Ammon's horn (tissue), 1 donor: Measurements from ENCODE around the gene APOB.

Experiments used
- DNase-seq: peaks from one replicate; pipeline ENCODE4 v3.0.0-alpha.2; 2016; ENCODE audit warnings: low spot score

The APOB gene

DNA sequence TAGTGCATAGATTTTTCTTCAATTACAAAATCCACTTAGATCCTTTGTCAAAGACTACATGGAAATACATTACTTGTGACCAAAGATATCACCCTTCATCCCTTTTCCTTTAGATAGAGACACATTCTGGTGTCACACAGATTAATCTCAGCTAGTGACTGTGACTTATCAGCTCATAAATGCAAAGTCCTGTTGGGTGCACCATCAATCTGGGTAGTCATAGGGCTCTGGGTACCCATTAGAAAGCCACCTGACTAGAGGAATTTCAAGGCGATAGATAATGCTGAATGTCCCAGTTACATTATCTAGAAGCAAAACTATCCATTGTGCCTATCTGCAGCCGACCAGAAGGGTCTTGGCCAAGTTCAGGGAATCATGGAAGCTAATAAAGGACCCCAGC lies 2.6 kb upstream of the APOB start:
- no peak for DNase-seq

DNA sequence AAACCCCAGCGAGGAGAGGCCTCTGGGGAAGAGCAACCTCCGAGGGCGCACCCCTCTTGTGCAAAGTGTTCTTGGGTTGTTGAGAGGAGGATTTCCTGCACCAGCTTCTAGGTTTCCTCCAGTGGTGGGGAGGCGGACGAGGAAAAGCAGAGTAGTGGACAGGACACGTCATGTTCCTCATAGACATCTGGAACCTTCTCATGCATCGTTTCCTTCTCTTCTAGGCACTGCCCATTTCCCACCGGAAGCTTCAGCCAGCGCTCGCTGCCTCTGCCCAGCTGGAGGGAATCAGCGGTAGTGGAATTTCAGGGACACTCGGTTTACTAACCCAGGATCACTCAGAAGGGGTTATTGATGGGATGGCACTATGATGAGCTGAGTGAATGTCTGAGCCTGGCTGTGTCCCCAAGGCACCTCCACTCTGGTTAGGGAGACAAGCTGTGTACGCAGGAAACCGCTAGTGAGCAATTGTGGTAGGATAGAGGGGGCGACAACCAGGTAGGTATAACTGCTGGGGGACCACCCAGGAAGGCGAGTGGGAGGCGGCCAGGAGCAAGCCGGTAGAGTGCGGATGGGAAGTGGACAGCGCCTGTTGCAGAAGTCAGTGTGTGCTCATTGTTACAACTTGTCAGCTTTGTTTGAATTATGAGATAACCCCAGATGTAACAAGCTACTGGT lies 960 bp upstream of the APOB start:
- no peak for DNase-seq

DNA sequence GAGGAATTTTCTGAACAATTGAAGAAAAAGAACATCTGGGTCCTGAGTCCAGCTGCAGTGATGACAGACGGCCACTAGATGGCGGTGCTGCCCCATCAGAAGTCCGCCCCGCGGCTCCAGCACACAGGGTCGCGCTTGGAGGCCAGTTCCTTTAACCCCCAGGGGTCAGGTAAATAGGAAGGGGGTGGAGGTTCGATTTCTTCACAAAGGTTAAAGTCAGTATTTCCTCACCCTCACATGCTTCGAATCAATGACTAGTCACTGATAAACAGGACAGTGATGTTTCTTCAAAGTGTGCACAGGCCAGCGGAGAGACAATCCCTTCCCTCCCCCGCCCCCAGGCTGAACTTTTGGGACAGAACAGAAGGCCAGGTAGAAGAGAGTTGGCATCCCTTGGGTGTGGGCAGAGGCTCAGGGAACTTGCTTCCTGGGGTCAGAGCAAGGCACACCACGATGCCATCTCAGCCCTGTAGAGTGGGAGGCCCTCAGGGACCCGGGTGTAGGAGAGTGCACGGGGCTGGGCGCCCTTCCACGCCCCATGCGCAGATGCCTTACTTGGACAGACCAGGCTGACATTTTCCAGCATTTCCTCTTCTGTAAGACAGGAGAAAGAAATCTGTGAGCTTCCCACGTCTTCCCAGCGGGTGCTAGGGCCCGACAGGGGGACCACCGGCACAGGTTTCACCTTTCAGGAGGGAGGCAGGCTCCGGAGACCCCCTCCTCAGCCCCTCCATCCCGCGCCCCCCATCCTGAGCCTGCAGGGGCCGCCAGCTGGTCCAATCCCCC lies 722 bp downstream of the APOB start:
- peak; percentile 82 for DNase-seq

DNA sequence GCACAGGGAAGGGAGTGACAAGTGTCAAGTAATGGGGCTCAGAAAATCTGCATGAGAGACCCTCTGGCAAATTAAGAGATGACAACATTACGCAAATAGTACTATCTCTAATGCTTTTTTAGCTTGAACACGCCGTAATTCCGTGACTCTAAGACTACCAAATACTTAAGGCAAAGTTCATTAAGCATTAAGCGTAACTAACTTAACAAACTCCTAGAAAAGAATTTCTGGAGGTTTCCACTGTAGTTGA lies 1.2 kb downstream of the APOB start:
- DNase-seq = no peak

DNA sequence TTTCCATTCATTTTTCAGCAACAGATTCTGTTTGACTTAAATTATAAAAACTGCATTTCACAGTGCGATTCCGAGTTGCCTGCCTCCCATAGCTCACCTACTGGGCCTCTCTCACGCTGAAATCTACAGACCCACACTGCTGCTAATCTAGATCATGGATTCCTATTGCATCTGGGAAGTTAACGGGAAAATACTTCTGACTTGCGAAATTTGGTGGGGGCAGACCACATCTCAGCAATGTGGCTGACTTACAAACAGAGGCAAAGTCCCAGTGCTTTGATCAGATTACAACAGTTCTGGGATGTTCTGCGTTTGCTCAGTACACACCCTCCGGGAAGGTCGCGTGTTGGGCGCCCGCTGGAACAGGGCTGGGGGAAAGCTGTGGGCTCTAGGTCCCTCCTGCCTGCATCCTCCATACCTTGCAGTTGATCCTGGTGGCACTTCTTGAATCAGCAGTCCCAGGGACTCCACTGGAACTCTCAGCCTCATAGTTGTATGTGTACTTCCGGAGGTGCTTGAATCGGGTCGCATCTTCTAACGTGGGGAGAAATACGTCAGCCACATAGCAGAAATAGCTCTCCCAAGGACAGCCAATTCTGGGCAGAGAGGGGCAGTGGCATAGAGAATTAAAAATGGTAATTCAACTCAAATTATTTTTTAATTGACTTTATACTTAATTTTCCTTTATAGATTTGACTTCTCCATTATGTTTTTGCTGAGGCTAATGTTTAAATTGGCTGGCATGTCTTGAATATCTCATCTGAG lies 1.7 kb downstream of the APOB start:
- DNase-seq = no peak

DNA sequence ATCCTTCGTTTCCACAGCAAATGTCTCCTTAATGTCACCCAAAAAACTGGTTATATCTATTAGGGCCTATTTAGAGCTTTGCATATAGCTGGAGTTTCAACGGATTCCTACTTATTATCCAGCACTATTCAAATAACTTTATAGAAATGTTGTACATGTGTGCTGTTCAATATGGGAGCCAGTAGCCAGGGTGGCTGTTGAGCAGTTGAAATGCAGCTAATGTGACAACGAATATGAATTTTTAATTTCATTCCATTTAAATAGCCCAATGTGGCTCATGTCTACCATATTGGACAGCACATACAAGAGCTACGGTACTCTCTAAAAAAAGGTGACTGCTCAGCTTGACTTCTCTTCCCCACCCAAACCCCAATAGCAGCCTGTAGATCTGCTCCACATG lies 2.4 kb downstream of the APOB start:
- DNase-seq = no peak

DNA sequence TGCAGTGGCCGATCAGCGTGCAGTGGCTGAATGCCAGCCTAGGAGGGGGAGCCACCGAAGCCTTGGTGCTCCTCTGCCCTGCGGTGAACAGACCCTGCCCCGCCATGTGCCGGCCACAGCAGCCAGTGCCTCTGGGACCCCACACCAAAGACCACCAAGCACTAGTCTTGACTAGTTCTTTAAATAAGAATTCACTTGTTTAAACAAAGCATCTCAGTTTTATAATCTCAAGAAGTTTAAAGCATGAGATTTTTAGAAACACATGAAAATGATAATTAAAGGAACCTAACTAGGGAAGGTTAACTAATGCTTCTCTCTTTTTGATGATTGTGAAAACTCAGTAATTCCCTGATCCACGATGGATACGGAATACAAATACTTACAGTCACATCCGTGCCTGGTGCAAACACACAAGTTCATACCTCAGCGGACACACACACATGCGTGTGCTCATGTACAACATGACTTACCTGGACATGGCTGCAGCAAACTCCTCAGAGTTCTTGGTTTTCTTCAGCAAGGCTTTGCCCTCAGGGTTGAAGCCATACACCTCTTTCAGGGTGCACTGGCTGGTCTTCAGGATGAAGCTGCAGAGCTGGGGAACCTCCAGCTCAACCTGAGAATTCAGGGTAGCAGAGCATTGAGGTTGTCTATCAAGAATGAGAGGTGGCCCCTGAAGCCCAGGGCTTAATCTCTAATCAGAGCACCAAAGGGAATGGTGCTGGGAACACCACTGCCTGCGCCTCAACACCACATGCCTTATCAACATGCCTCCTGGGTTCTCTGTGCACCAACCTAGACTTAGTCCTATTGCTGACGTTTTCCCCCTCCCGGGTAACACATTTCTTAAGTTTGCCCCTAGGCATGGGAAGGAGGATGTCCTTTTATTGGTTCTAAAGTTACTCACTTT lies 3.1 kb downstream of the APOB start:
- no peak for DNase-seq

DNA sequence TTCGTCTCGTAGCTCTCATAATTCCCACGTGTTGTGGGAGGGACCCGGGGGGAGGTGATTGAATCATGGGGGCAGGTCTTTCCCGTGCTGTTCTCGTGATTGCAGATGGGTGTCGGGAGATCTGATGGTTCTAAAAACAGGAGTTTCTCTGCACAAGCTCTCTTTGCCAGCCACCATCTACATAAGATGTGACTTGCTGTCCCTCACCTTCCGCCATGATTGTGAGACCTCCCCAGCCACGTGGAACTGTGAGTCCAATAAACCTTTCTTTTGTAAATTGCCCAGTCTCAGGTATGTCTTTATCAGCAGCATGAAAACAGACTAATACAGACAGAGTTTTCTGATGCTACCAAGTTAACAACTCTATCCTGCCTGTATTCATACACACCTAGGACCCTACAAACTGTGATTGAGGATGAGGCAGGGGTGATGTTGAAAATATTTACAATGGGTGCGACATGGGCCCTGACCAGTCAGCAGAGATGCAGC lies 3.9 kb downstream of the APOB start:
- DNase-seq = no peak

DNA sequence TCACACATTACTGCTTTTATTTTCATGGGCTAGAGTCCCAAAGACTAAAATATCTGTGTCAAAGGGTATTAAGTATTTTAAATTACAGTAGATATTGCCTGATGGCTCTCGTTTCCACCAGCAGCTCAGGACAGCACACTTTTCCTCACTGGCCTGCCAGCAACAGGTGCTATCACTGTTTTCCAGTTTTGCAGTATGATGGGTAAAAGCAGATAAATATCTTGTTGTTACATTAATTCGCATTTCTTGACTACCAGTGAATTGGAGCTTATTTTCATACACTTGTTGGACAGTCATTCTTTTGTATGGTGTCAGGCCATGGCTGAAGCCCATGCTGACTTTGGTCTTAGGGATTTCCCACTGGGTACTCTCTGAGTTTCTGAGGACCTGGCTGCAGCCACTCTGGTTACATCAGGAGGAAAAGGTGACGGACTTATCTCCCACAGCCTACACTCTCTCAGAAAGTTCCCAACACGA lies 4.8 kb downstream of the APOB start:
- no peak for DNase-seq

DNA sequence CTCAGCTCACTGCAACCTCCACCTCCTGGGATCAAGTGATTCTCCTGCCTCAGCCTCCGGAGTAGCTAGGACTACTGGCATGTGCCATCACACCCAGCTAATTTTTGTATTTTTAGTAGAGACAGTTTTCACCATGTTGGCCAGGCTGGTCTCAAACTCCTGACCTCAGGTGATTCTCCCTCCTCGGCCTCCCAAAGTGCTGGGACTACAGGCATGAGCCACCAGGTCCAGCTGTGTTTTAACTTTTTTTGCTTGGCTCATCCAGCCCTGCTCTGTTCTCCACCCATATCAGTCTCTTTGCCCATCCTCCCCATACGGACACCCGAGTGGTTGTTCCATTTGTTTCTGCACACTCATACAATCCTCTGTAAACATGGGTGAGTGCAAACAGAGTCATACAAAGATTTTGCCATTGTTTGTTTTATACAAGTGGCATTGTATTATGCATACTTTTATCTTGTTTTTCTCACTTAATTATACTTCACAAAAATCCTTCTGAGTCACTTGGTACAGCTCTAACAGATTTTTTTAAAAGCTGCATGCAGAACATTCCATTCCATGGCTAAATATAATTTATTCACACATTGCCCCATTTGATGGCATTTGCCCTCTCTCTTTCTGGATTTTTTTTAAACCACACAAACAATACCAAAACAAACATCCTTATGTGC lies 5.3 kb downstream of the APOB start:
- no peak for DNase-seq

DNA sequence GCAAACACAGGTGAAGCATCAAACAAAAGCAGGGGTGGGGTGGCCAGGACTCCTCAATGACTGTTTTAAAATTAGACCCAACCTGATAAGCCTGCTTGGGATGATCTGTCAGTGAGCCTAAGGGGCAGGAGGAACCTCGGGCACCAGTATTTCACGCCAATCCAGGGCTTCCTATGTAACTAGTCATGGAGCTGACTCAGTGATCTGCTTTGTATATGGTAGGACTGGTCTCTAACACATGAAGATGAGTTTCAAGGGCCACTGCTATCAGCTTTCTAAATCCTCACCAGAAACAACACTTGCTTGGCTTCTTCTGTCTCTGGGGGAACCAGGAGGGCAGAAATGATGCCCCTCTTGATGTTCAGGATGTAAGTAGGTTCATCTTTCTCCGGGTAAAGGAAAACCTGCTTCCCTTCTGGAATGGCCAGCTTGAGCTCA lies 6.2 kb downstream of the APOB start:
- no peak for DNase-seq

DNA sequence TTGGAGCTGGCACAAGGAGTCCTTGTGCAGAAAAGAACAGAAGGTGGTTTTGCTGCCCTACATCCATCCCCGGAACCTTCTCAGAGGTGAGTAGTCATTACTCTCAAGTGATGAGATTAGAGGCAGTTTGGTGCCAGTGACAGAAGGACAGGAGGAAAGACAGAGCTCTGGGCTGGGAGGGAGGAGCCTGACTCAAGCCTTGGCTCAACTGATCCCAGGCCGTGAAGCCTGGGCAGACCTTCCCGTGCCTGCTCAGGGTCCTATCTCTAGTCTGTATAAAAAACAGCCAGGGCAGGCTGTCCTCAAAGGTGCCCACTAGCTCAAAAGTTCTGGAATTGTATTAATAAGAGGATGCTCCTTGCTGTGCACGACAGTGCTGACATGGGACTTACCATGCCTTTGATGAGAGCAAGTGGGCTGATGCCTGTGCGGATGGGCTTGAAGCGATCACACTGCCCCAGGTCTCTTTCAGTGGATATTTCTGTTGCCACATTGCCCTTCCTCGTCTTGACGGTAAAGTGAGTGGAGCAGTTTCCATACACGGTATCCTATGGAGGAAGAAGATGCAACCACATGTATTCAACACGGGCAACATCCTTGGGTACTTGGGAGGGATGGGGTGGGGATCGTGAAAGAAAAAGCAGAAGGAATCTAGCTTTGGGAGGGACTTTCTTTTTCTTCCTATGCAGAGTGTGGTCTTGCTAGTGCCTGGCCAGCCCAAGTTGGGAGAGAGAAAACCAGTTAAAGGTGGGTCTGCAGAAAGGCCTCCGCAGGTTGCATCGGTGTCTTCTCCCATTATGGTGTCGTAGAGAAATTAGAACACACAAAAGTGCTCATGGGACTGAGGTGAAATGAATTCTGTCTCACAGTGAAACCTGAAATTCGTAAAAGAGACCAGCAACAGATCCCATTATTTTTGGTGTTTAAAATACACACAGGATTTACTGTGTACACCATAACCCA lies 6.9 kb downstream of the APOB start:
- no peak for DNase-seq

DNA sequence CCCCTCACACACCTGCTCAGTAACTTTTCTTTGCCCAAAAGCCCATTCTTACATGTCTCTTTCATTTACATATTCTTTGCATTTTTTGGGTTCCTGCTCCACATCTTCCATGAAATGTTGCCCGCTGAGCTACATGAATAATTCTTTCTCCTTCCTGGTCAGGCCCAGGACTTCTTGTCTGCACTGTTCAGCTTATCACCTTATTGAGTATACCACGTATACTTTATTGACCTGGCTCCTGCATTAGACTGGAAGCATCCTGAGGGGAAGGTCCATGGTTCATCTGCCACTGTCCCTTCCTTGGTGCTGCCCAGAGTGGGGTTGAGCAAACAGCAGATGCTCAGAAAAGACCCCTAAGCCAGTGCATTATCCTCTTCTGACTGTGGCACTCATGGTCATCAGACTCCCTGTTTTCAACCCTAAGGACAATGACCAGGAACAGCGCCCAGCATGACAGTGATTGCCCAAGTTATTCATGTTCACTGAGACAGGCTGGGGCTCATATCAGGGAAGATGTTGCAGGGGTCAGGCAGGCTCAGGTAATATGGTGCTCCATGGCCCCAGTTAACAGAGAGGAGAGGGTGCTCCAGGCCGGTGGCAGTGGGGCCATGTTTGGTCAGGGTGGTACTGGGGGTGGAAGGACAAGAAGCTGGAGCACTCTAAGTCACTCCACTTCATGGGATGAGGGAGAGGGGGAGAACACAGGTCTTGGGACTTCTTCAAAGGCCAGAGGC lies 7.7 kb downstream of the APOB start:
- DNase-seq = no peak

DNA sequence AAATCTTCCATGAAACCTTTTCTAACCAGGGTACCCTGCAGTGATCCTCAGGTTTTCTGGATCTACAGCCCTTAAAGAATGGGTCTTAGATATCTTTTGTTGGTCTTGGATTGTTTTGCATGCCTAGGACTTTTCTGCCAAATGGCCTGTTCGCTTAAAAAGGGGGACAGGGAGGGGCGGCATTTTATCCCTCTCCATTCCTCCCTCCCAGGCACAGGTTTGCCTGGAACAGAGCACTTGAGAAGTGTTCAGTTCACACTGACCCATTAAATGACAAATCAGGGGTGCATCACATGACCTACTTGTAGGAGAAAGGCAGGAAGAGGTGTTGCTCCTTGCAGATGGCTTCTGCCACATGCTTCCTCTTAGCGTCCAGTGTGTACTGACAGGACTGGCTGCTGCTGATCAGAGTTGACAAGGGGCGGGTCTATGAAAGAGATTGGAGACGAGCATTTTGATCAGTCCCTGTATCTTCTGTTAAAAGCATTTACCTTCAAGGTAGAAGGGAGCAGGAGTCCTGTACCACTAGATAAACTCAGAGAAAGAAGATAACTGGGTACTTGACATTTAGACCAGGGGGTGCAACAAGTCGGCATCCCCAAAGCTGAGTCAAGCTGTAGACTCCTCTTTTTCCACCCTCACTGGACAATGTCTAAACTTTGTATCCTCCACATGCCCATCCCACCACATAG lies 8.4 kb downstream of the APOB start:
- no peak for DNase-seq

DNA sequence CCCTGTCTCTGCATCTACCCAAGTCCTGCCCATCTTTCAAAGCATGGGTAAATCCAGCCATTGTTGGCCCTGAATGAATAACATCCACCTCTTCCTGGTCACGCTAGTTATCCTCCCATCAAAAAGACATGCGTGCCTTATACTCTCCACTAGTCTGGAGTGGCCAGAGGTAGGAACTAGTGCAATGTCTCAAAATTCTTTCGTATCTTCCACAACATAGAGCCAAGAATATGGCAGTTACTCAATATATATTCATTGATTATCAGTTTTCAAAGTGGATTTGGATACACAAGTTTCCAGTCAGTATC lies 8.9 kb downstream of the APOB start:
- no peak for DNase-seq

DNA sequence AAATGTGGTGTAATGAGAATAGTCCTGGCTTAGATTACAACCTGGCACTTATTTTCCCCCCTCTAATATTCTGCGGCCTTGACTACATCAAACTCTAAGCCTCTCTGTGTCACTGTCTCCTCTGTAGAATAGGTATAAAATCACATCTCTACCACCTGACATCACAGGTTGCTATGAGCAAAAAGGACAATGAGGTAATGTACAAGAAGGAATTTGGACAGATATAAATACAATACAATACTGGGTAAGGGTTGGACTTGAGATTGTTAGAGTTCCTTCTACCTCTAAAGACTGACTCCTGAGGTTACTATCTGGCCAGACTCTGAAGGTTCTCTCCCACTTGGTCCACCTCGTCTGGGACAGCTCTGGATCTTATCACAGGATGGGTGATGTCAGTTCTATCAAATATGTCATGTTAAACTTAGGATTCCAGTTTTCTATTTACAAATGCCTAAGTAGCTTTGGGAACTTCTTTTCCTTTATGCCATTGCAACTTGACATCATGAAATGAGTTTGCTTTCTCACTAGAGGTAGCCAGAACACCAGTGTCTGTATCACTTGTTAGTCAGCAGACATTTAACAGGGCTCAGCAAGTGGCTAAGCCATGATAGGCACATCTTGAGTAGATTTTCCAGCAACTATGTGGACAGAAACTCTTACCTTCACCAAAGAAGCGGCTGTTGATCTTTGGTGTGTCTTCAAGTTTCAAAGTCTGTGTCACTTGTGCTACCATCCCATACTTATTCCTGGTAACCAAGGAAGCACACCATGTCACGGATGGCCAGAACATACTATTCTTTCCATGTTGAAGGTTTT lies 9.5 kb downstream of the APOB start:
- DNase-seq = no peak

DNA sequence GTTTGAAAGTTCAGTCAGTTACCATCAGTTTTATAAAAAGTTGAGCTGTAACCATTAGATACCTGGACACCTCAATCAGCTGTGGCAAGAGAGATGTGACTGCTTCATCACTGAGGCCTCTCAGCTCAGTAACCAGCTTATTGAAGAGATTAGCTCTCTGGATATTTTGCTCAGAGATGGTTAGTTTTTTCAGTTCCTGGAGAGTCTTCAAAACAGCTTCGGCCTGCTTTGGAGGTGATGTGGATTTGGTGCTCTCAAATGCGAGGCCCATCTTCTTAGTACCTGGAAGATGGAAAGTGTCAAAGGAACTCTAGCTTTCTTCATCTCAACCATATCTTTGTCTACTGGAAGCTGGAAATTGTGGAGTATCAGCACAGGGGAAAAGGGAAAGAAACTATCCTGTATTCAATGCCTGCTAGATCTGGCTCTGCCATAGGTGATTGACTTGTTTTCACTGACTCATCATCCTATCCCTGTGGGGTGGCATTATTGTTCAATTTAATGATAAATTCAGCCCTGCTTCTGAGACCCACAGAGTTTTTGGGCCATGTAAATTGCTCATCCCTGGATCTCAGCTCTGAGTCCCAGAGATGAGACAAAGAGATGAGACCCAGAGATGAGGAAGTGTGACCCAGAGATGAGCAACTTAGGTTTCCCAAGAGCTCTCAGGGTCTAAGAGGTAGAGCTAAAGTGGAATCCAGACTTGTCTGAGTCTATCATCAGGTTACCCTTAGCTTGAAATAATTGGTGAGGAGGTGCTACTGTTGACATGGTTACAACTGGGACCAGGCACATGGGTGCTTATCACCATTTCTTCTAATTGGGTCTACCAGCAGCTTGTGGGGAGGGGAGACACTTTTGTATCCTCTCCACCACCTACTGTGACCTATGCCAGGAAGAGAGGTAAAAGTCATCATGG lies 10.4 kb downstream of the APOB start:
- no peak for DNase-seq
